Right lobe of liver (tissue), 6 donors: ENCODE data around the gene NTMT2. TPM values are rescaled to one million over a fixed set of nuclear protein-coding genes. Genes with fewer than 3 reads are reported as not detected.

Source experiments
- ATAC-seq, 4 donors: fragments of 200-7000 bp; cut with Tn5 transposase; one replicate each; pipeline ENCODE4 v1.9.1; 2020; ENCODE audit warnings: mild to moderate bottlenecking in 4 of 4, moderate library complexity in 4 of 4
- DNase-seq, 3 donors: peaks; one replicate each; pipeline ENCODE4 v3.0.0-alpha.2; 2020
- H3K27ac ChIP-seq, 3 donors: fragments of 200-600 bp; one replicate each; pipeline ENCODE4 v1.8.0; 2022
- H3K27me3 ChIP-seq, 2 donors: fragments of 200-600 bp; one replicate each; pipeline ENCODE4 v1.8.0; 2022
- H3K36me3 ChIP-seq, 4 donors: fragments of 200-600 bp; sonication (generic) in 1 of 4; one replicate each; pipeline versions ENCODE4 v1.5.1 to v1.8.0; 2017 to 2022; ENCODE audit warnings: control low read depth in 1 of 4
- H3K4me1 ChIP-seq, 4 donors: fragments of 200-600 bp; sonication (generic) in 1 of 4; one replicate each; pipeline versions ENCODE4 v1.5.1 to v1.8.0; 2017 to 2022; ENCODE audit warnings: control low read depth in 1 of 4
- H3K4me3 ChIP-seq, 3 donors: fragments of 200-600 bp; one replicate each; pipeline ENCODE4 v1.8.0; 2022
- H3K9me3 ChIP-seq, 4 donors: fragments of 200-600 bp; sonication (generic) in 1 of 4; one replicate each; pipeline versions ENCODE4 v1.5.1 to v1.8.0; 2017 to 2022; ENCODE audit warnings: control low read depth in 1 of 4
- POLR2A ChIP-seq: fragments of 450-650 bp; IDR thresholded peaks from one replicate; pipeline ENCODE4 v1.6.1; 2017; ENCODE audit warnings: antibody characterized with exemption, mild to moderate bottlenecking
- WGBS: methylation state at CpG from one replicate; pipeline ENCODE4 v1.1.6; 2018; ENCODE audit warnings: low coverage, low lambda C conversion rate; ENCODE audit not compliant: insufficient coverage; ENCODE audit errors: missing lambda C conversion rate; 5-methylcytosine and 5-hydroxymethylcytosine counted together
- intact Hi-C, 2 donors: fragments of 100-400 bp; cut with DNase I; formaldehyde crosslinking; loops; one replicate each; pipeline versions ENCODE4 v1.11.2 to v1.14.1; 2022
- total RNA-seq, 6 experiments: library from RNA; depleted of rRNA in 2 of 6; stranded (reverse); fragments of >200 nt in 2 of 6; fragmentation: NEBNext Ultra II Directional in 3 of 6; extraction: Animal tissue kit (Norgen Biotek cat#: 25700) in 3 of 6; gene quantifications; one replicate each; pipeline versions ENCODE4 v1.1.0 to v1.2.4, GENCODE V29; 2016 to 2023
- TF ChIP-seq, protein P1 (sequence below), 4 donors: fragments of 200-600 bp in 3 of 4; fragments of 450-650 bp in 1 of 4; IDR thresholded peaks; one replicate each; pipeline versions ENCODE4 v1.5.1 to v1.8.0; 2016 to 2022; ENCODE audit warnings: antibody characterized with exemption in 4 of 4, mild to moderate bottlenecking in 2 of 4
- donor health status: DM: no; HTN: yes; CAD: no.
- donor health status: DM: no; HTN: no; CAD: no.
- donor health status: DM: no; HTN: no; CAD: no.
- donor health status: DM: no; HTN: yes; CAD: no.
- donor health status: DM: no; HTN: yes; CAD: no.

Gene NTMT2
- total RNA-seq, 6 experiments from 2014 or later = not detected

DNA sequence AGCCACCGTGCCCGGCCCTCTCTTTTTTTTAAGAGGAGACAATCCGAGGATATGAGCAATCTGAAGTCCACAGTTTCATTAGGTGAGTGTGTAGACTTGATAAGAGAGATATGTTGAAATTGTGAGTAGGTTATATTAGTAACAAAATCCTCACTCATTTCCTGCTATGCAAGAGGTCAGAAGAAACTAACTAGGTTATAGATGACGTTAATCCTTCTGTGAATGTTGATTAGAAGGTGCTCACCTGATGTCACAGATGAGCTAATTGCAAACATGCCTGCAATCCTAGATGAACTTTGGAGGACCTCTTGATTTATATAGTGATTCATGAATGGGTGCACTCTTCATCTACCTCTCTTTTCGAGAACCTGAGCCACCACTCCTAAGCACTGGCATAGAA lies 29.3 kb downstream of the NTMT2 start:
- ATAC-seq = no peak
- Histone ChIP-seq H3K36me3 (no peaks in the 10 kb centered on the region), H3K4me1 (no peaks in the 10 kb centered on the region), H3K27me3 (no peaks in the 10 kb centered on the region), H3K9me3 (no peaks in the 10 kb centered on the region), H3K4me3 (no peak overlapping the region), H3K27ac (no peak overlapping the region)
- intact Hi-C loops = no loop called here
- 59% methylated on average over 5 of the region's 5 CpGs for WGBS
- no peak for DNase-seq
- TF ChIP-seq, protein P1, sequence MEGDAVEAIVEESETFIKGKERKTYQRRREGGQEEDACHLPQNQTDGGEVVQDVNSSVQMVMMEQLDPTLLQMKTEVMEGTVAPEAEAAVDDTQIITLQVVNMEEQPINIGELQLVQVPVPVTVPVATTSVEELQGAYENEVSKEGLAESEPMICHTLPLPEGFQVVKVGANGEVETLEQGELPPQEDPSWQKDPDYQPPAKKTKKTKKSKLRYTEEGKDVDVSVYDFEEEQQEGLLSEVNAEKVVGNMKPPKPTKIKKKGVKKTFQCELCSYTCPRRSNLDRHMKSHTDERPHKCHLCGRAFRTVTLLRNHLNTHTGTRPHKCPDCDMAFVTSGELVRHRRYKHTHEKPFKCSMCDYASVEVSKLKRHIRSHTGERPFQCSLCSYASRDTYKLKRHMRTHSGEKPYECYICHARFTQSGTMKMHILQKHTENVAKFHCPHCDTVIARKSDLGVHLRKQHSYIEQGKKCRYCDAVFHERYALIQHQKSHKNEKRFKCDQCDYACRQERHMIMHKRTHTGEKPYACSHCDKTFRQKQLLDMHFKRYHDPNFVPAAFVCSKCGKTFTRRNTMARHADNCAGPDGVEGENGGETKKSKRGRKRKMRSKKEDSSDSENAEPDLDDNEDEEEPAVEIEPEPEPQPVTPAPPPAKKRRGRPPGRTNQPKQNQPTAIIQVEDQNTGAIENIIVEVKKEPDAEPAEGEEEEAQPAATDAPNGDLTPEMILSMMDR (IDR thresholded peaks at IDR 0.05) = no peak
- TF ChIP-seq POLR2A = no peak

- no peak overlapping the region for H3K4me3 ChIP-seq
- intact Hi-C loops = no loop called here
- no peaks in the 10 kb centered on the region for H3K9me3 ChIP-seq
- H3K27ac ChIP-seq = no peak overlapping the region
- ATAC-seq = no peak
- DNase-seq = no peak
- WGBS = 44% methylated on average over 1 of the region's 1 CpG
- no peaks in the 10 kb centered on the region for H3K4me1 ChIP-seq
- H3K36me3 ChIP-seq = no peaks in the 10 kb centered on the region
- TF ChIP-seq, protein P1 (IDR thresholded peaks at IDR 0.05) = no peak
- TF ChIP-seq POLR2A = no peak
- H3K27me3 ChIP-seq = no peaks in the 10 kb centered on the region
Observed at GRCh38 chr1:170175484-170175883, 29.7 kb downstream of the NTMT2 start.

DNA sequence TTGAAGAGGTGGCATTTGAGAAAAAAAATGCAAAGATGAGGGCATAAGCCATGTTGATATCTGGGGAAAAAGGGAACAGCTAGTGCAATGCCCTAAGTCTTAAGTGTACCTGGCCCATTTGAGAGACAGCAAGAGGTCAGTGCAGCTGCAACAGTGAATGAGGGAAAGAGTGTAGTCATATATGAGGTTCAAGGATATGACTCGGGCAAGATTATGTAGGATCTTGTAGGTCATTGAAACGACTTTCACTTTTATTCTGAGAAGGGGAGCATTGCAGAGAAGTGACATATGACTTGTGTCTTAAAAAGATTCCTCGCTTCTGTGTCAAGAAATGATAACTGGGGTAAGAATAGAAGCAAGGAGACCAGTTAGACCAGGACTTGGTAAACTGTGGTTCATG lies 31.0 kb downstream of the NTMT2 start:
- H3K4me1 ChIP-seq = no peaks in the 10 kb centered on the region
- H3K4me3 ChIP-seq = no peak overlapping the region
- DNase-seq = no peak
- intact Hi-C loops = no loop called here
- WGBS = 58% methylated on average over 3 of the region's 3 CpGs
- no peaks in the 10 kb centered on the region for H3K9me3 ChIP-seq
- no peak overlapping the region for H3K27ac ChIP-seq
- H3K36me3 ChIP-seq = no peaks in the 10 kb centered on the region
- TF ChIP-seq, protein P1 (IDR thresholded peaks at IDR 0.05) = no peak
- TF ChIP-seq POLR2A = no peak
- ATAC-seq = no peak
- no peaks in the 10 kb centered on the region for H3K27me3 ChIP-seq

GRCh38 chr1:170182442-170182841 lies 36.7 kb downstream of the NTMT2 start:
- ATAC-seq (peak in 1 of 4 donors; percentile 44), DNase-seq (no peak)
- no peak overlapping the region for H3K4me3 ChIP-seq
- intact Hi-C loops = no loop called here
- H3K27ac ChIP-seq = no peak overlapping the region
- TF ChIP-seq, protein P1 (IDR thresholded peaks at IDR 0.05) = no peak
- TF ChIP-seq POLR2A = no peak
- no peaks in the 10 kb centered on the region for H3K27me3 ChIP-seq
- H3K4me1 ChIP-seq = no peaks in the 10 kb centered on the region
- WGBS = 42% methylated on average over 2 of the region's 2 CpGs
- H3K36me3 ChIP-seq = no peaks in the 10 kb centered on the region
- H3K9me3 ChIP-seq = no peaks in the 10 kb centered on the region

GRCh38 chr1:170192546-170192945 lies 46.8 kb downstream of the NTMT2 start:
- H3K4me1 ChIP-seq = no peaks in the 10 kb centered on the region
- TF ChIP-seq, protein P1 (IDR thresholded peaks at IDR 0.05) = no peak
- no peak for TF ChIP-seq POLR2A
- ATAC-seq (no peak), DNase-seq (no peak)
- no peak overlapping the region for H3K4me3 ChIP-seq
- no peaks in the 10 kb centered on the region for H3K9me3 ChIP-seq
- H3K27me3 ChIP-seq = no peaks in the 10 kb centered on the region
- no peak overlapping the region for H3K27ac ChIP-seq
- no peaks in the 10 kb centered on the region for H3K36me3 ChIP-seq
- intact Hi-C loops = no loop called here
